Hepatocyte (in vitro differentiated cells): ENCODE data around the gene NINJ1.

Experiments
- EZH2 ChIP-seq: fragments of 200-600 bp; sonication (generic); IDR thresholded peaks from 2 replicates; pipeline ENCODE4 v1.6.1; 2016; ENCODE audit warnings: antibody characterized with exemption, mild to moderate bottlenecking, borderline replicate concordance
- TF ChIP-seq, protein P1 (sequence below): fragments of 200-600 bp; sonication (generic); IDR thresholded peaks from 2 replicates; pipeline ENCODE4 v1.5.1; 2016; ENCODE audit warnings: antibody characterized with exemption, mild to moderate bottlenecking; ENCODE audit not compliant: poor library complexity

DNA sequence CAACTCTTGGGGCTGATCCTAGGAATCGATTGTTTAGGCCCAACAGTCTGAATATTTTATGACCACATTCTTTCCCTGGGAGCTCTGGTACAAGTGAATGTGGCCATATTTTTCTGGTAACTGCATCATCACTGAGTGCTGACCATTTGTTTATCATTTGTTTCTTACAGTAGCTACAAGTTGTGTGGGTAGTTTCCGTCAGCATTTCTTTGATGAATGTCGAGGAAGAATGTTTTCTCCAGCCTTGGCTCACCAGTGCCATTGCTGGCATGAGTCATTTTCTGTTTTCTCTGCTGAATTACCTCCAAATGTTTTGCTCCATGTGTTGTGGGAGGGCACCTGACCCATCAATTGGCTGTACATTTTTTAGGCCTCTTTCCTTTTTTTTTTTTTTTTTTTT lies 52.1 kb downstream of the NINJ1 start:
- TF ChIP-seq, protein P1, sequence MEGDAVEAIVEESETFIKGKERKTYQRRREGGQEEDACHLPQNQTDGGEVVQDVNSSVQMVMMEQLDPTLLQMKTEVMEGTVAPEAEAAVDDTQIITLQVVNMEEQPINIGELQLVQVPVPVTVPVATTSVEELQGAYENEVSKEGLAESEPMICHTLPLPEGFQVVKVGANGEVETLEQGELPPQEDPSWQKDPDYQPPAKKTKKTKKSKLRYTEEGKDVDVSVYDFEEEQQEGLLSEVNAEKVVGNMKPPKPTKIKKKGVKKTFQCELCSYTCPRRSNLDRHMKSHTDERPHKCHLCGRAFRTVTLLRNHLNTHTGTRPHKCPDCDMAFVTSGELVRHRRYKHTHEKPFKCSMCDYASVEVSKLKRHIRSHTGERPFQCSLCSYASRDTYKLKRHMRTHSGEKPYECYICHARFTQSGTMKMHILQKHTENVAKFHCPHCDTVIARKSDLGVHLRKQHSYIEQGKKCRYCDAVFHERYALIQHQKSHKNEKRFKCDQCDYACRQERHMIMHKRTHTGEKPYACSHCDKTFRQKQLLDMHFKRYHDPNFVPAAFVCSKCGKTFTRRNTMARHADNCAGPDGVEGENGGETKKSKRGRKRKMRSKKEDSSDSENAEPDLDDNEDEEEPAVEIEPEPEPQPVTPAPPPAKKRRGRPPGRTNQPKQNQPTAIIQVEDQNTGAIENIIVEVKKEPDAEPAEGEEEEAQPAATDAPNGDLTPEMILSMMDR: no peak
- no peak for TF ChIP-seq EZH2
